Measurements from ENCODE around the gene CINP.

DNA sequence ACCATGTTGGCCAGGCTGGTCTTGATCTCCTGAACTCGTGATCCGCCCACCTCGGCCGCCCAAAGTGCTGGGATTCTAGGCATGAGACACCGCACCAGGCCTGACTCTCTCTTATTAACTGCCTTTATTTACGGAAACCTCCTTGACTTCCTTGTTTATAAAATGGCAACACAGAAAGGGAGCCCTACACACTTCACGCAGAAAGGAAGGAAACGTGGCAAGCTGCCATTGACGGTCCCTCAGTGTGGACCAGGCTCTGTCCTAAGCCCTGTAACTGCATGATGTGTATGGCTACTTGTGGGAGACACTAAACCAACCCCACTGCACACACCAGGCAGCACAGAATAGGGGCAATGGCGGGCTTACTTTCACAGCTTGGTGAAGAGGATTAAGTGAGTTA is 11.7 kb downstream of the CINP start:
- TF ChIP-seq, protein P1, sequence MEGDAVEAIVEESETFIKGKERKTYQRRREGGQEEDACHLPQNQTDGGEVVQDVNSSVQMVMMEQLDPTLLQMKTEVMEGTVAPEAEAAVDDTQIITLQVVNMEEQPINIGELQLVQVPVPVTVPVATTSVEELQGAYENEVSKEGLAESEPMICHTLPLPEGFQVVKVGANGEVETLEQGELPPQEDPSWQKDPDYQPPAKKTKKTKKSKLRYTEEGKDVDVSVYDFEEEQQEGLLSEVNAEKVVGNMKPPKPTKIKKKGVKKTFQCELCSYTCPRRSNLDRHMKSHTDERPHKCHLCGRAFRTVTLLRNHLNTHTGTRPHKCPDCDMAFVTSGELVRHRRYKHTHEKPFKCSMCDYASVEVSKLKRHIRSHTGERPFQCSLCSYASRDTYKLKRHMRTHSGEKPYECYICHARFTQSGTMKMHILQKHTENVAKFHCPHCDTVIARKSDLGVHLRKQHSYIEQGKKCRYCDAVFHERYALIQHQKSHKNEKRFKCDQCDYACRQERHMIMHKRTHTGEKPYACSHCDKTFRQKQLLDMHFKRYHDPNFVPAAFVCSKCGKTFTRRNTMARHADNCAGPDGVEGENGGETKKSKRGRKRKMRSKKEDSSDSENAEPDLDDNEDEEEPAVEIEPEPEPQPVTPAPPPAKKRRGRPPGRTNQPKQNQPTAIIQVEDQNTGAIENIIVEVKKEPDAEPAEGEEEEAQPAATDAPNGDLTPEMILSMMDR (IDR thresholded peaks at IDR 0.05; ENCODE audit: low read depth, low read length, poor library complexity, severe bottlenecking) = no peak
- no peak for TF ChIP-seq EZH2phosphoT487 (IDR thresholded peaks at IDR 0.05; ENCODE audit: borderline replicate concordance, low read length)
